ENCODE data around the gene WDFY3. TPM values are rescaled to one million over a fixed set of nuclear protein-coding genes. Genes with fewer than 3 reads are reported as not detected.

WDFY3 gene
- total and polyA plus RNA-seq, 2 of the 13 experiments (the other 11 are each of a cell fraction or from before 2014, with no cell fraction given): 16.7 to 24.5 TPM

DNA sequence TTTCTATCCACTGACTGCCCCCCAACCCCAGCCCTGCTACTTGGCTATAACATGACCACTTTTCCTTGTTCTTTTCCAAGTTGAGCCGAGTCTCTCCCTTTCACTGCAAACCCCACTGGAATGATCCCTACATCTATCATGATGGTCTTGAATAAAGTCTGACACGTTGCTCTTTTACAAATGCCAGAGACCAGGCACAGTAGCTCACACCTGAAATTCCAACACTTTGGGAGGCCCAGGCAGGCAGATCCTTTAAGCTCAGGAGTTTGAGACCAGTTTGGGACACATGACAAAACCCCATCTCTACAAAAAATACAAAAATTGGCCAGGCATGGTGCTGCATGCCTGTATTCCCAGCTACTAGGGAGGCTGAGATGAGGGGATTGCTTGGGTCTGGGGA is 100.9 kb downstream of the WDFY3 start:
- Histone ChIP-seq H4K20me1 (ENCODE audit: insufficient read depth, low read length) (no peaks in the 10 kb centered on the region), H3K4me2 (ENCODE audit: low read depth, low read length) (no peak overlapping the region), H3K36me3 (replicated peaks in 1 of 2; ENCODE audit: control insufficient read depth in 1 of 2, insufficient read depth in 2 of 2, low read length in 2 of 2) (no peaks in the 10 kb centered on the region; a peak in 1 of 5 replicates), H3K9me3 (ENCODE audit: low read length) (no peaks in the 10 kb centered on the region), H3K9ac (ENCODE audit: insufficient read depth, low read depth, low read length) (no peak overlapping the region), H3K27ac (ENCODE audit: extremely low read length, insufficient read depth, low read length) (no peak overlapping the region), H2AFZ (ENCODE audit: low read length) (no peak overlapping the region), H3K4me1 (ENCODE audit: insufficient read depth, low read length) (peaks cover 5% of the 10 kb centered on the region), H3K4me3 (replicated peaks in 1 of 3; ENCODE audit: insufficient read depth in 1 of 3, low read depth in 2 of 3, low read length in 3 of 3) (no peak overlapping the region), H3K27me3 (ENCODE audit: control insufficient read depth in 1 of 2, insufficient read depth in 2 of 2, low read length in 2 of 2) (no peaks in the 10 kb centered on the region), H3K79me2 (ENCODE audit: insufficient read depth, low read length) (no peaks in the 10 kb centered on the region)
- WGBS (ENCODE audit: low lambda C conversion rate): 93% methylated on average over 2 of the region's 2 CpGs
- ChIA-PET CTCF (ENCODE audit: low intra/inter-chr PET ratio, low total read pairs) (no interaction called here), POLR2A (no interaction called here)
- BruUV-seq (replicated peaks): no TSS peak
- in situ Hi-C loops (cut with HindIII; ENCODE audit: extremely low pct_ligation_motif_present, low pct_unique_long_range_greater_than_20kb) (no loop called here), intact Hi-C loops (cut with micrococcal nuclease; ENCODE audit: unreplicated experiment) (no loop called here)
- no peak for DNase-seq (ENCODE audit: low spot score)
- FAIRE-seq: no peak
- TF ChIP-seq, protein P1, sequence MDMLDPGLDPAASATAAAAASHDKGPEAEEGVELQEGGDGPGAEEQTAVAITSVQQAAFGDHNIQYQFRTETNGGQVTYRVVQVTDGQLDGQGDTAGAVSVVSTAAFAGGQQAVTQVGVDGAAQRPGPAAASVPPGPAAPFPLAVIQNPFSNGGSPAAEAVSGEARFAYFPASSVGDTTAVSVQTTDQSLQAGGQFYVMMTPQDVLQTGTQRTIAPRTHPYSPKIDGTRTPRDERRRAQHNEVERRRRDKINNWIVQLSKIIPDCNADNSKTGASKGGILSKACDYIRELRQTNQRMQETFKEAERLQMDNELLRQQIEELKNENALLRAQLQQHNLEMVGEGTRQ (IDR thresholded peaks at IDR 0.05; ENCODE audit: low read depth, low read length): no peak
- TF ChIP-seq, protein P1 (CRISPR knock-in tag; IDR thresholded peaks at IDR 0.05; ENCODE audit: borderline replicate concordance): no peak
- TF ChIP-seq MAFG (CRISPR knock-in tag; IDR thresholded peaks at IDR 0.05): no peak
- no peak for TF ChIP-seq FOXK2 (IDR thresholded peaks at IDR 0.05)
- TF ChIP-seq NFYB (CRISPR knock-in tag; IDR thresholded peaks at IDR 0.05): no peak
- TF ChIP-seq, protein P2, sequence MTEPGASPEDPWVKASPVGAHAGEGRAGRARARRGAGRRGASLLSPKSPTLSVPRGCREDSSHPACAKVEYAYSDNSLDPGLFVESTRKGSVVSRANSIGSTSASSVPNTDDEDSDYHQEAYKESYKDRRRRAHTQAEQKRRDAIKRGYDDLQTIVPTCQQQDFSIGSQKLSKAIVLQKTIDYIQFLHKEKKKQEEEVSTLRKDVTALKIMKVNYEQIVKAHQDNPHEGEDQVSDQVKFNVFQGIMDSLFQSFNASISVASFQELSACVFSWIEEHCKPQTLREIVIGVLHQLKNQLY (CRISPR knock-in tag; IDR thresholded peaks at IDR 0.05): no peak
- no peak for ATAC-seq

DNA sequence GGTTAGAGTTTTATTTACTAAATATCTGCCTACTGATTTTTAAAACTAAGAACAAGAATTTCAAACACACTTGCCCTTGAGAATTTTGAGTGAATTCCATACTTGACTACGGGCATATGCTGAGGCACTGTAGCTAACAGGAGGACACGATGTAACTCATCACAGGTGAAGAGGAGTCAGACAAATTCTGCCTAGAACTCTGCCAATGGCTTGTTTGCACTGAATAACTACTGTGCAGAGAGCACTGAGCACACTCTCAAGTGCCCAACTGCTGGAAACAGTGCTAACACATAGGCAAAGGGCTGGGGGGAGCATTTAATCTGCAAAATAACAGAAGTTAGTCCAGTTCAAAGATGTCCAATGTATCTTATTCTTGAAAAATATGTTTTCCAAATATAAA is 104.4 kb downstream of the WDFY3 start:
- intact Hi-C loops (cut with micrococcal nuclease; ENCODE audit: unreplicated experiment) (no loop called here), in situ Hi-C loops (cut with HindIII; ENCODE audit: extremely low pct_ligation_motif_present, low pct_unique_long_range_greater_than_20kb) (no loop called here)
- Histone ChIP-seq H3K9me3 (ENCODE audit: low read length) (no peaks in the 10 kb centered on the region), H3K4me2 (ENCODE audit: low read depth, low read length) (no peak overlapping the region), H3K4me1 (ENCODE audit: insufficient read depth, low read length) (no peaks in the 10 kb centered on the region), H3K27ac (ENCODE audit: extremely low read length, insufficient read depth, low read length) (no peak overlapping the region), H2AFZ (ENCODE audit: low read length) (no peak overlapping the region), H3K27me3 (ENCODE audit: control insufficient read depth in 1 of 2, insufficient read depth in 2 of 2, low read length in 2 of 2) (no peaks in the 10 kb centered on the region), H3K36me3 (replicated peaks in 1 of 2; ENCODE audit: control insufficient read depth in 1 of 2, insufficient read depth in 2 of 2, low read length in 2 of 2) (peaks cover 0 to 5% of the 10 kb centered on the region in 2 experiments; a peak in 2 of 5 replicates), H3K79me2 (ENCODE audit: insufficient read depth, low read length) (no peaks in the 10 kb centered on the region), H4K20me1 (ENCODE audit: insufficient read depth, low read length) (no peaks in the 10 kb centered on the region), H3K4me3 (replicated peaks in 1 of 3; ENCODE audit: insufficient read depth in 1 of 3, low read depth in 2 of 3, low read length in 3 of 3) (no peak overlapping the region), H3K9ac (ENCODE audit: insufficient read depth, low read depth, low read length) (no peak overlapping the region)
- no TSS peak for BruUV-seq (replicated peaks)
- no peak for DNase-seq (ENCODE audit: low spot score)
- no peak for ATAC-seq
- ChIA-PET POLR2A (no interaction called here), CTCF (ENCODE audit: low intra/inter-chr PET ratio, low total read pairs) (no interaction called here)
- FAIRE-seq: no peak
- WGBS (ENCODE audit: low lambda C conversion rate): 97% methylated on average over 2 of the region's 2 CpGs
- TF ChIP-seq SOX13 (IDR thresholded peaks at IDR 0.05): no peak
- no peak for TF ChIP-seq SOX13 (CRISPR knock-in tag; conservative IDR thresholded peaks at IDR 0.05 in 1 of 2, IDR thresholded peaks at IDR 0.05 in 1 of 2)
- no peak for TF ChIP-seq TBL1XR1 (IDR thresholded peaks at IDR 0.05; ENCODE audit: borderline replicate concordance, low read length, partially characterized antibody)
- TF ChIP-seq, protein P3, sequence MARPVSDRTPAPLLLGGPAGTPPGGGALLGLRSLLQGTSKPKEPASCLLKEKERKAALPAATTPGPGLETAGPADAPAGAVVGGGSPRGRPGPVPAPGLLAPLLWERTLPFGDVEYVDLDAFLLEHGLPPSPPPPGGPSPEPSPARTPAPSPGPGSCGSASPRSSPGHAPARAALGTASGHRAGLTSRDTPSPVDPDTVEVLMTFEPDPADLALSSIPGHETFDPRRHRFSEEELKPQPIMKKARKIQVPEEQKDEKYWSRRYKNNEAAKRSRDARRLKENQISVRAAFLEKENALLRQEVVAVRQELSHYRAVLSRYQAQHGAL (CRISPR knock-in tag; IDR thresholded peaks at IDR 0.05; ENCODE audit: not compliant biosample characterization): no peak
- TF ChIP-seq, protein P4, sequence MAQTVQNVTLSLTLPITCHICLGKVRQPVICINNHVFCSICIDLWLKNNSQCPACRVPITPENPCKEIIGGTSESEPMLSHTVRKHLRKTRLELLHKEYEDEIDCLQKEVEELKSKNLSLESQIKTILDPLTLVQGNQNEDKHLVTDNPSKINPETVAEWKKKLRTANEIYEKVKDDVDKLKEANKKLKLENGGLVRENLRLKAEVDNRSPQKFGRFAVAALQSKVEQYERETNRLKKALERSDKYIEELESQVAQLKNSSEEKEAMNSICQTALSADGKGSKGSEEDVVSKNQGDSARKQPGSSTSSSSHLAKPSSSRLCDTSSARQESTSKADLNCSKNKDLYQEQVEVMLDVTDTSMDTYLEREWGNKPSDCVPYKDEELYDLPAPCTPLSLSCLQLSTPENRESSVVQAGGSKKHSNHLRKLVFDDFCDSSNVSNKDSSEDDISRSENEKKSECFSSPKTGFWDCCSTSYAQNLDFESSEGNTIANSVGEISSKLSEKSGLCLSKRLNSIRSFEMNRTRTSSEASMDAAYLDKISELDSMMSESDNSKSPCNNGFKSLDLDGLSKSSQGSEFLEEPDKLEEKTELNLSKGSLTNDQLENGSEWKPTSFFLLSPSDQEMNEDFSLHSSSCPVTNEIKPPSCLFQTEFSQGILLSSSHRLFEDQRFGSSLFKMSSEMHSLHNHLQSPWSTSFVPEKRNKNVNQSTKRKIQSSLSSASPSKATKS (CRISPR knock-in tag; IDR thresholded peaks at IDR 0.05): no peak
- no peak for TF ChIP-seq ZSCAN30 (CRISPR knock-in tag; IDR thresholded peaks at IDR 0.05)
- no peak for TF ChIP-seq DPF2 (CRISPR knock-in tag; IDR thresholded peaks at IDR 0.05; ENCODE audit: borderline replicate concordance, low read depth)
- no peak for TF ChIP-seq ZNF225 (CRISPR knock-in tag; IDR thresholded peaks at IDR 0.05)
